OCI-LY1 (cell line): ENCODE data around the gene SNAP25.

Source experiments
- H2AFZ ChIP-seq: fragments of 200-600 bp; sonication (generic), shearing (Covaris generic); 2 replicates; pipeline ENCODE4 v1.6.0; 2014; ENCODE audit warnings: antibody characterized with exemption, mild to moderate bottlenecking, low read length
- H3F3A ChIP-seq: fragments of 200-600 bp; sonication (generic), shearing (Covaris generic); 2 replicates; pipeline ENCODE4 v1.6.0; 2014; ENCODE audit warnings: mild to moderate bottlenecking, antibody characterized with exemption, low read length, moderate library complexity; ENCODE audit not compliant: insufficient read depth
- H3K27ac ChIP-seq: fragments of 200-600 bp; sonication (generic); 2 replicates; pipeline ENCODE4 v1.5.1; 2014; ENCODE audit warnings: low read length, mixed run types, mild to moderate bottlenecking, low read depth; ENCODE audit not compliant: poor library complexity, severe bottlenecking
- H3K27me3 ChIP-seq: fragments of 200-600 bp; sonication (generic); 2 replicates; pipeline ENCODE4 v1.6.0; 2014; ENCODE audit warnings: antibody characterized with exemption, mild to moderate bottlenecking, low read length, moderate library complexity; ENCODE audit not compliant: insufficient read depth
- H3K36me3 ChIP-seq: fragments of 200-600 bp; sonication (generic); 2 replicates; pipeline ENCODE4 v1.6.1; 2014; ENCODE audit warnings: mild to moderate bottlenecking, antibody characterized with exemption, low read length, moderate library complexity, mixed read lengths; ENCODE audit not compliant: insufficient read depth
- H3K4me1 ChIP-seq: fragments of 200-600 bp; sonication (generic); 2 replicates; pipeline ENCODE4 v1.5.1; 2014; ENCODE audit warnings: mild to moderate bottlenecking, low read length, moderate library complexity; ENCODE audit not compliant: insufficient read depth, severe bottlenecking
- H3K4me2 ChIP-seq: fragments of 200-600 bp; sonication (generic), shearing (Covaris generic); 2 replicates; pipeline ENCODE4 v1.6.1; 2014; ENCODE audit warnings: low read length
- H3K4me3 ChIP-seq: fragments of 200-600 bp; sonication (generic); 2 replicates; pipeline ENCODE4 v1.5.1; 2014; ENCODE audit warnings: low read length, low read depth, mild to moderate bottlenecking, mixed read lengths; ENCODE audit not compliant: poor library complexity, severe bottlenecking
- H3K79me2 ChIP-seq: fragments of 200-600 bp; shearing (Covaris generic); 2 replicates; pipeline ENCODE4 v1.6.1; 2016; ENCODE audit warnings: mixed run types, low read length, mixed read lengths; ENCODE audit not compliant: insufficient read depth
- H3K9ac ChIP-seq: fragments of 200-600 bp; sonication (generic), shearing (Covaris generic); 2 replicates; pipeline ENCODE4 v1.6.1; 2014; ENCODE audit warnings: mild to moderate bottlenecking, low read length, mixed read lengths
- H3K9me2 ChIP-seq: fragments of 200-600 bp; sonication (generic), shearing (Covaris generic); 2 replicates; pipeline ENCODE4 v1.6.1; 2014; ENCODE audit warnings: low read depth, mild to moderate bottlenecking, low read length, mixed read lengths
- H3K9me3 ChIP-seq: fragments of 200-600 bp; shearing (Covaris generic); 2 replicates; pipeline ENCODE4 v1.6.1; 2014; ENCODE audit warnings: low read length, mixed read lengths
- H4K20me1 ChIP-seq: fragments of 200-600 bp; sonication (generic), shearing (Covaris generic); 2 replicates; pipeline ENCODE4 v1.6.0; 2016; ENCODE audit warnings: mild to moderate bottlenecking, low read length; ENCODE audit not compliant: insufficient read depth
- EZH2 ChIP-seq: fragments of 200-600 bp; sonication (generic), shearing (Covaris generic); IDR thresholded peaks from 2 replicates; pipeline ENCODE4 v1.8.0; 2017; ENCODE audit warnings: borderline replicate concordance, mixed run types, mild to moderate bottlenecking, antibody characterized with exemption, low read length, moderate library complexity, mixed read lengths
- TF ChIP-seq, protein P1 (sequence below): fragments of 200-600 bp; sonication (generic), shearing (Covaris generic); IDR thresholded peaks from 2 replicates; pipeline ENCODE4 v1.5.1; 2017; ENCODE audit warnings: mild to moderate bottlenecking, antibody characterized with exemption, low read length, moderate library complexity, mixed read lengths

Gene SNAP25

DNA sequence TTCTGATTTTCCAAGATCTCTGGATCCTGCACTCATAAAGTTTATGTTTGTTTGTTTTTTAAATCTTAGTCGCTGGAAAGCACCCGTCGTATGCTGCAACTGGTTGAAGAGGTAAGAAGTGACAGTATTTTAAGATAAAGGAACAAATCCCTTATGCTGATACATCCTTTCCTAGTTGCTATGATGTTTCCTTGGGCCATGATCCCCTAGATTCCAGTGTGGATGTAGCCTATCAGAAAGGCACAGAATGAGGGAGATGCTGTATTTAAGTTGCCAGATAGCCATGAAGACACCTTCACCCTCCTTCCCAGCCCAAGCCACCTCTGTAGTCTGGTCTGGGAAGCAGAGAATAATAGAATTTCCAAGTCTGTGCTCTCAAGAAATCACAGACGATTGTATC lies 59.0 kb downstream of the SNAP25 start:
- Histone ChIP-seq H2AFZ (no peak overlapping the region), H3K27me3 (no peaks in the 10 kb centered on the region), H3F3A (no peaks in the 10 kb centered on the region), H3K9me3 (no peaks in the 10 kb centered on the region), H3K4me1 (no peaks in the 10 kb centered on the region), H3K4me3 (no peak overlapping the region), H3K9me2 (no peaks in the 10 kb centered on the region), H3K79me2 (no peaks in the 10 kb centered on the region), H3K36me3 (no peaks in the 10 kb centered on the region), H4K20me1 (no peaks in the 10 kb centered on the region), H3K9ac (no peak overlapping the region), H3K4me2 (no peak overlapping the region), H3K27ac (no peak overlapping the region)
- TF ChIP-seq, protein P1, sequence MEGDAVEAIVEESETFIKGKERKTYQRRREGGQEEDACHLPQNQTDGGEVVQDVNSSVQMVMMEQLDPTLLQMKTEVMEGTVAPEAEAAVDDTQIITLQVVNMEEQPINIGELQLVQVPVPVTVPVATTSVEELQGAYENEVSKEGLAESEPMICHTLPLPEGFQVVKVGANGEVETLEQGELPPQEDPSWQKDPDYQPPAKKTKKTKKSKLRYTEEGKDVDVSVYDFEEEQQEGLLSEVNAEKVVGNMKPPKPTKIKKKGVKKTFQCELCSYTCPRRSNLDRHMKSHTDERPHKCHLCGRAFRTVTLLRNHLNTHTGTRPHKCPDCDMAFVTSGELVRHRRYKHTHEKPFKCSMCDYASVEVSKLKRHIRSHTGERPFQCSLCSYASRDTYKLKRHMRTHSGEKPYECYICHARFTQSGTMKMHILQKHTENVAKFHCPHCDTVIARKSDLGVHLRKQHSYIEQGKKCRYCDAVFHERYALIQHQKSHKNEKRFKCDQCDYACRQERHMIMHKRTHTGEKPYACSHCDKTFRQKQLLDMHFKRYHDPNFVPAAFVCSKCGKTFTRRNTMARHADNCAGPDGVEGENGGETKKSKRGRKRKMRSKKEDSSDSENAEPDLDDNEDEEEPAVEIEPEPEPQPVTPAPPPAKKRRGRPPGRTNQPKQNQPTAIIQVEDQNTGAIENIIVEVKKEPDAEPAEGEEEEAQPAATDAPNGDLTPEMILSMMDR, result no peak
- TF ChIP-seq EZH2, result no peak

DNA sequence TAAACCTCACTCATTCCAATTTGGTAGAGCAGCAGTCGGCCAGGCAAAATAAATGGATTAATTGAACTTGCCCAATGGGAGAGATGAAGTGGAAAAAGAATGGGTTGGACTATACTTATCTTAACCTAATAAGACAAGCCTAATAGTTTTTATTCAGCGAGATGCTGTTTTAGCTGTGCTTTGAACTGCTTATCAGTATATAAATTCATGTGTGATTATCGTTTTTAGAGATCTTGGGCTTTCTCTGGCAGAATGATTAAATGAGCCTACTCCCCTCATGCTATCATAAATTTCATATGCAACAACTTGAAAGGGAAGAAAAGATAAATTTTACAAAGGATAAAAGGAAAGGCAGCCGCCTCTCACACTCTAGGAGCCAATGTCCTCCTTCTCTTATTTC lies 59.8 kb downstream of the SNAP25 start:
- H3K79me2 ChIP-seq, result no peaks in the 10 kb centered on the region
- TF ChIP-seq, protein P1, result no peak
- no peak overlapping the region for H3K4me3 ChIP-seq
- no peaks in the 10 kb centered on the region for H3K27me3 ChIP-seq
- H3K9ac ChIP-seq, result no peak overlapping the region
- no peak overlapping the region for H2AFZ ChIP-seq
- no peaks in the 10 kb centered on the region for H4K20me1 ChIP-seq
- no peaks in the 10 kb centered on the region for H3K4me1 ChIP-seq
- no peaks in the 10 kb centered on the region for H3K36me3 ChIP-seq
- H3K27ac ChIP-seq, result no peak overlapping the region
- no peaks in the 10 kb centered on the region for H3K9me3 ChIP-seq
- H3K4me2 ChIP-seq, result no peak overlapping the region
- H3K9me2 ChIP-seq, result no peaks in the 10 kb centered on the region
- H3F3A ChIP-seq, result no peaks in the 10 kb centered on the region

DNA sequence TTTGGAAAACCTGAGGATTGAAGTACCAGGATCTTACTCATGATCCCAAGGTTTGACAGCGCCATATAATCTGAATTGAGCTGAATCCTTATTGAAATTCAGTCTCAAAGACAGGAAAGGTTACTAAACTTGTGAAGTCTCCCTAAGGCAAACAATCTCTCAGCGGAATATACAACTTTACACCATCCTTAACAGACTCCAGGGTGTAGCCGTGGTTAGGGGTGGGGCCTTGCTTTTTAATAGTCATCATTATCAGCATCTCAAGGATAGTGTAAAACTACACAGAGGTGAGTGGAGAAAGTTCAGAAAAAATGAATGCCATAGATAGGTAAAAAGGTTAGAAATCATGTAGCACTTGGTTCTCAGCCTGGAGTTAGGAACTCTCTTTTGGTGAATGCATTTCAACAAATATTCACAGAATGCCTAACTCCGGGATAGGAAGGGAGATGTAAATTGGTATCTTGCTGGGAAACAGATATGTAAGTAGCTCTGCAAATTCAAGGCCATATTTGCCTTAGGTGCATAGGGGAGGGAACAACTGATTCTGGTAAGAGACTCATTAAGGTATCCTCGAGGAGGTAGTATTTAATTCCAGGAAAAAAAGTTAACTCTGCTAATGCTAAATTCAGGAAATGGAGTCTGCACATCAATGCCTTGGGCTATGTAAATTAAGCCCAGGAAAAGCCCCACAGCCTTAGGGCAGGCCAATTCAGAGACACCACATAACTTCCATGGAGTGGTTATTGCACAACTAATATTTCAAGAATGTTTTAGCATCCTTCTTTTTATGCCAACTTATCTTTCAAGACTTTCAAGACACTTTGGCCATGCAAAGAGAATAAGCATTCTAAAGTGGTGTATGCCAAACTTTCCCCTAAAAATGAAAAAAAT lies 61.6 kb downstream of the SNAP25 start:
- Histone ChIP-seq H3K79me2 (no peaks in the 10 kb centered on the region), H3K4me2 (no peak overlapping the region), H3K4me1 (no peaks in the 10 kb centered on the region), H3K9me3 (no peaks in the 10 kb centered on the region), H3K9ac (no peak overlapping the region), H3K9me2 (no peaks in the 10 kb centered on the region), H2AFZ (no peak overlapping the region), H3K4me3 (no peak overlapping the region), H3K27me3 (no peaks in the 10 kb centered on the region), H3K27ac (no peak overlapping the region), H3F3A (no peaks in the 10 kb centered on the region), H4K20me1 (no peaks in the 10 kb centered on the region), H3K36me3 (no peaks in the 10 kb centered on the region)
- TF ChIP-seq EZH2, result no peak
- TF ChIP-seq, protein P1, result no peak
